Measurements from ENCODE around the gene MNX1.

The MNX1 gene

DNA sequence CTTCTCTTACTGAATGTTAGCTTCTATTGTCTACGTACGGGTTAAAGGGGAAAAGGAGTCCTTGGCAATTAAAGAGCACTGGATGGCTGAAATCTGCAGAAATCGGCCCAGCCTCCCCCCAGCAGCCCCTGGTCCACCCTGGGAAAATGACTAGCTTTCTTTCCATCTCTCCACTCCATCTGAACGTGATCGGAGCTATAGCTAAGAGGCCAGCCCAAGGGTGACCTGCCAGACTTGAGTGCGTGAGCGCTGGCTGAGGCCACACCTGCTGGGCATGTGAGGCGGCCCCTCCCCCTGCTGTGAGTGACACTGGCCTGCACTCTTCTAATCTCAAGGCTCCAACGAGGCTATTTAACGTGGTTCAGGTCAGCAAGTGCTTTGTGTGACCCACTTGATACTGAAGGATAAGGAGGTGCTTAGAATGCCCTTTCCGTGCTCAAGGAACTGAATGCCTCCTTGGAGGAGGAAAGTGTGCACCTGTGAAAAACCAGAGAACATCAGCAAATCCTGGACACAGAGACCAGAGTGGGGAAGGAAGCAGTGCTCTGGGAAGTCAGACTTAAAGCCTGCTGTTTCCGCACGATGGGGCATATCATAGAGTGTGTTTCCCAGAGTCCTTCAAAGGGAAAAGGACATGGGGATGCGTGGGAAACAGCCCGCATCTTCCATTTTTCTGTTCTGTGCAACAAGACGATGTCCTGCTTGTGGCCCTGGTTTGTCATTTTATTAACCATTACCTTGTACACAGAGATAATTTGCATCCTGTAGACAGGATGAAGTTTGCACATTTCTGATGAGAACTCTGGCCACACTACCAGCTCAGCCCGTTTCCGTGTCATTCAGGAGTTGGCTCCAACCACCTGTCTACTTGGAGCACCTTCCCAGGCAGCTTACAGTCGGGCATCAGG, 12.5 kb upstream of the MNX1 start:
- no peak overlapping the region for H3K27ac Mint-ChIP-seq
- H3K4me3 Mint-ChIP-seq, result no peak overlapping the region
- H3K36me3 Mint-ChIP-seq (ENCODE audit: low read depth), result no peaks in the 10 kb centered on the region
- peaks cover 5% of the 10 kb centered on the region for H3K4me1 Mint-ChIP-seq (ENCODE audit: low read depth)
- peaks cover 87% of the 10 kb centered on the region for H3K27me3 Mint-ChIP-seq
- H3K9me3 Mint-ChIP-seq, result no peaks in the 10 kb centered on the region
- intact Hi-C loops (cut with micrococcal nuclease), result no loop called here

DNA sequence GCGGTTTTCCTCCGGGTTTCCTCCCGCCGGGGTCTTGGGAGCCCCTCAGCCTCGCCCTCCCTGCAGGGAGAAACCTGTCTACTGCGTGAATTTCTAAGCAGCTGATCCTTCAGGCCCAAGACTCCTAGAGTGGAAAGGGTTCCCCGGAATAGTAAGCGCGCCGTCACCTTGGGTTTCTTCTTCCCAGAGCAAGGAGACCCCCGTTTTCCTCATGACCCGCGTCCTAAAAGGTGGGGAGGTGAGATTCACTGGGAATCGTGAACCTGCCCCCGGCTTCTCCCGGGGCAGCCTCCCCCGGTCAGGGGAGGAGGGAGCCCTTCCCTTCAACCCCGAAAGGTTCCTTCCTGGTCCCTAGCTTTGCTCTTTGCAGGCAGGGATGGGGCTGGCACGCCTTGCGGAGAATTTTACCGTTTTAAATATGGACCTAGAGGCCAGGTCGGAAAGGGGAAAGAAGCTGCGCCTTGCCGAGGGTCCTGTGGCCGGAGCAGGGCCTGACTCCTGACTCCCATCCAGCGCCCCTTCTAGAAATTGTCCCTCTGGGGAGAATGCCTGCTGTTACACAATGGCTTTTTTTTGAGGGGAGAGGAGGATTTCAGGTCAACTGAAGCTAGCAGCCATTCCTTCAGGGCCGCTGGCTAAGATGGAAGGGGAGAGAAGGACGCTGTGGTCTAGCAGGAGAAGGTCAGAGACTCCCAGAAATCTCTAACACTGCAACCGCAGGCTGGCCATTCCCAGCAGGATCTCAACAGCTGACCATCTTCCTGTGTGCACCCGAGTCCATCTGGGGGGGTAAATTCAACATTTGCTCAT, 11.6 kb upstream of the MNX1 start:
- no peaks in the 10 kb centered on the region for H3K36me3 Mint-ChIP-seq (ENCODE audit: low read depth)
- no peak overlapping the region for H3K27ac Mint-ChIP-seq
- peaks cover 5% of the 10 kb centered on the region for H3K4me1 Mint-ChIP-seq (ENCODE audit: low read depth)
- no peak overlapping the region for H3K4me3 Mint-ChIP-seq
- intact Hi-C loops (cut with micrococcal nuclease), result no loop called here
- H3K9me3 Mint-ChIP-seq, result no peaks in the 10 kb centered on the region
- peaks cover 90% of the 10 kb centered on the region for H3K27me3 Mint-ChIP-seq

DNA sequence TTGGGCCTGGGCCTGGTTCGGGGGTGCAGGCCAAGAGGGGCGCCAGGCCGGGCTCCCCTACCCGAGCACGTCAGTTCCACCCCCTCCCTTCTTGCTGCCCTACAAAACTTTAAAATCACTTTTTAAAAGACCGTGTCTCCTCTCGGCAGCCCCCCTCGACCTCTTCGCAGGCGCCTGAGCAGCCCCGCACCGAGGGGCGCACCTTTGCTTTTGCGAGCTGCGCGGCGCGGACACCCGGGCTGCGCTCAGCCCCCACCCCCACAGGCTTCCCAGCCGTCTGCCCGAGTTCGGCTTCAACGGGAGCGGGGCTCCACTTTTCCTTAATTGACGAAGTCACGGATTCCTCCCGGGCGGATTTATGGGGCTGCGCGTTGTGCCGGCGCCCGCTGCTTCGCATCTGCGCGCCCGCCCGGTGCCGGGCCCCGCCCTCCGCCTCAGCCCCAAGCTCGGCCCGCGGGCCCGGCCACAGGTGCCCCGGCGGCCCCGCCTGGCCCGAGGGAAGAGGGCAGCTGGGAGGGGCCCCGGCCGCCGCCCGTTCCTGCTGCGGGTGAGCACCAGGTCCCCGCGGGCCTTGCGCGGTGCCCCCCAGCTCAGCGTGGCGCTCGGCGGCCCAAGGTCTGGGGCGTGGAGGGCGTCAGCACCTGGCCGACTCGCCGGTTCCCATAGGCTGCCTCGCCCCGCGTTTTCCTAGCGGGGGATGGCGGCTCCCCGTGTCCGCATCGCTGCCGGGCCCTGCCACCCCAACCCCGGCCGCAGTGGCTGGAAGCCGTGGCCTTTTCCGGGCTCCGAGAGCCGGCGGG, 10.8 kb upstream of the MNX1 start:
- Mint-ChIP-seq H3K36me3 (ENCODE audit: low read depth) (no peaks in the 10 kb centered on the region), H3K4me3 (no peak overlapping the region), H3K27ac (no peak overlapping the region), H3K9me3 (no peaks in the 10 kb centered on the region), H3K4me1 (ENCODE audit: low read depth) (peaks cover 5% of the 10 kb centered on the region), H3K27me3 (peaks cover 90% of the 10 kb centered on the region)
- intact Hi-C loops (cut with micrococcal nuclease), result no loop called here

DNA sequence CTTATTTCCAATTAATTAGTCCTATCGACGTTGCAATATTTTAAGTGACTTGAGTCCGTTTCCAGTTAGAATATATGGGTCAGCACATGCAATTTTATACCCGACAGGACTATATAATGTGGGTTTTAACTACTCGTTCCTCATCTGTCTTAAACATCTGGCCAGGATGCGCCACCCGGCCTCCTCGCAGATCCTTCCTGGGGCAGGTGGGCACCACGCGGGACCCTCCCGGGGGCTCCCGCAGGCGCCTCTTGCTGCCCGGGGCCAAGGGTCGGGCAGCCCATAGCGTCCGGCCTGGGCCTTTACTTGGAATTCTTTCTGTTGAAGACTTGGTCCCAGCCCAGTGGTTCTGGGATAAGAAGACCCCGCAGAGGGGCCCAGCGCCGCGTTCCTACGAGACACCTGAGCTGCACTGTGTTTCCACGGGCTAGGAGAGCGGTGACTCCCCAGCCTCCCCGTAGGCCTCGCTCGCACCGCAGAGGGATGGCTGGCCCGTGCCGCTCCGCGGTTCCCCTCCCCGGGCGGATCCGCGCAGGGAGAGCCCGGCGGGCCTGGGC, 10.1 kb upstream of the MNX1 start:
- no peak overlapping the region for H3K4me3 Mint-ChIP-seq
- intact Hi-C loops (cut with micrococcal nuclease), result no loop called here

DNA sequence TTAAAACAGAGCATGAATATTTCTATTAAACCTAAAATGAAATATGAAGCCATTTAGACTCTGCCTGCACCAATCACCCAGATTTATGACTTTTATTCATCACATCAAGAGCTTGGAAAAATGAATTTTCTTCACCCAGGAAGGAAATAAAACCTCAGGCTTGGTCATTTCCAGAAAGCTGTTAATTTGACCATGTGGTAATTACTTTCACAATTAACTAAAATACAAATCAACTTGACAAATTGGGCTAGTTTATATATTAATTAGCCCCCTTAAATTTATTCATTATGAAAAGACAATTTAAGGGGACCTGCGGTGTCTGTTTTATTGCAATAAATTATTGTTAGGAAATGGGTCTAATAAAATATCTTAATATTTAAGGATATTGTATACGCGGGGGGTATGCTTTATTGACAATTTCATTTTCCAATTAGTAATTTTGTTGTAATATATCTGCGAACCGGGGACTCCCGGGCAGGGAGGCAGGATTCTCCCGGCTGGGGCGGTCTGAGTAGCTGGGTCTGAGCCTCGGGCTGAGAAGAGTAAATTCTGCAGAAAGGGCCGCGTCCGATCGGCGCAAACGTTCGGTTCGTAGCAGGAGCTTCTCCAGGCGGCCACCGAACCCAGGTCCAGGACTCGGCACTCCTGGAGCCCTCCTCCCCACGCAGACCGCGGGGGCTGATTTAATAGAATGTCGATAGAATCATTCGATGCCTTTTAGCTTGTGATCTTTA, 9.4 kb upstream of the MNX1 start:
- Mint-ChIP-seq H3K27ac (no peak overlapping the region), H3K9me3 (no peaks in the 10 kb centered on the region), H3K36me3 (ENCODE audit: low read depth) (no peaks in the 10 kb centered on the region), H3K4me3 (no peak overlapping the region), H3K4me1 (ENCODE audit: low read depth) (peaks cover 5% of the 10 kb centered on the region), H3K27me3 (peaks cover 93% of the 10 kb centered on the region)
- intact Hi-C loops (cut with micrococcal nuclease), result no loop called here

More for the DNA sequence above, 10.1 kb upstream of the MNX1 start:
- peaks cover 93% of the 10 kb centered on the region for H3K27me3 Mint-ChIP-seq
- peaks cover 5% of the 10 kb centered on the region for H3K4me1 Mint-ChIP-seq (ENCODE audit: low read depth)
- no peaks in the 10 kb centered on the region for H3K9me3 Mint-ChIP-seq
- no peak overlapping the region for H3K27ac Mint-ChIP-seq
- no peaks in the 10 kb centered on the region for H3K36me3 Mint-ChIP-seq (ENCODE audit: low read depth)

DNA sequence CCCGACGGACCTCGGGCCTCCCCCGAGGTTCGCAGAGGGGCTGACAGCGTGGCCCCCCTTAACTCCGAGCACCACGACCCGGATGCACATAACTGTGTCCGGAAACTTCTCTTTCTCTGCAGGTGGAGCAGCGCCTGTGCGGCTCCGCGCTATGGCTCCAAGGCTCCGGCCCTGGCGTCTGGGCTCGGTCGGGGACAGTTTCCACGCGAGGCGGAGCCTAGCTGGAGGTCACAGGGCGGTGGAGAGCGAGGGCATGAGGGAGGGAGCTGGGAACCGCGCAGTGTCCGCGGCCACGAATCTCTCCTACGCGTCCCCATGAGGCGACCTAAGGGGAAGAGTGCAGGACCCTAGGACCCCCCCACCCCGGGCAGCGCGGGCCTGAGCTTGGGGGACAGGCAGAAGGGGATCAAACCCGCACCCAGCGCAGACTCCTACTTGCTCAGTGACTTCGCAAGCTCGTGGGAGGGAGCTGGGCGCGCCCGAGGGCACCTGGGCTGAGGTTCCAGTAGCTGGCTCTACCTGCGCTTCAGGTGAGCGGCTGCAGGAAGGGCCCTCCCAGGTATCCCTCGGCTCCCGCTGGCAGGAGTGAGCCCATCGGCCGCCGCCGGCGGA, 8.6 kb upstream of the MNX1 start:
- H3K27ac Mint-ChIP-seq, result no peak overlapping the region
- H3K4me3 Mint-ChIP-seq, result no peak overlapping the region
- H3K9me3 Mint-ChIP-seq, result no peaks in the 10 kb centered on the region
- peaks cover 93% of the 10 kb centered on the region for H3K27me3 Mint-ChIP-seq
- no peaks in the 10 kb centered on the region for H3K36me3 Mint-ChIP-seq (ENCODE audit: low read depth)
- intact Hi-C loops (cut with micrococcal nuclease), result no loop called here
- H3K4me1 Mint-ChIP-seq (ENCODE audit: low read depth), result peaks cover 5% of the 10 kb centered on the region

DNA sequence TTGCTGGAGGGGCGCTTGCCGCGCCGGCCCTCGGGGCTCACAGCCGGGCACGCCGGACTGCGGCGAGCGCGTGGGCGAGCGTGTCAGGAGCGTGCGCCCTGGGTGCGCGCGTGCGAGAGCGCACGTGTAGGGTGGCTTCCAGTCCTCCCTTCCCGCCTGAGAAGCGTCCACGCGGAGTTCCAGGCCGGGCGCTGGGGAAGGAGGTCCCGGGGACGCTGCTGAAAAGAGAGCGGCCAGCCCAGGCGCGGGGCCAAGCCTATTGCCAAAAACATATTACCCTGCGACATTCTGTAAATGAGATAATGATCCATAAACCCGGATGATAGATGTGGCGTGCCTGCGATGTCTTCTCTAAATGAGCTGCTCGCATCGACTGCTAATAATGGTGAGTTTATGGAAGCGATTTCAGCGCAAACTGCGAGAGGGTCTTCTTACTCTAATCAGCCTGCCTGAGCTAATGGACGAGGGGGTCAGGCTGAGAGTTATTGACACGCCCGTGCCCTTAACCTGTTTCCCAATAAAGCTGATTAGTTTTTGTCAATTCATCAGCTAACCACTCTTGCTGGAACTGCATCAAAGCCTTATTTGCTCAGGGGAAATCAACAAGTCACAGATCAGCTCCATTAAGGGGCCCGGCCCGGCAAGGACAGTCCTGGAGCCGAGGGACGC, 8.0 kb upstream of the MNX1 start:
- intact Hi-C loops (cut with micrococcal nuclease), result no loop called here
- no peak overlapping the region for H3K4me3 Mint-ChIP-seq
- peaks cover 5% of the 10 kb centered on the region for H3K4me1 Mint-ChIP-seq (ENCODE audit: low read depth)
- peaks cover 95% of the 10 kb centered on the region for H3K27me3 Mint-ChIP-seq
- no peaks in the 10 kb centered on the region for H3K36me3 Mint-ChIP-seq (ENCODE audit: low read depth)
- H3K27ac Mint-ChIP-seq, result no peak overlapping the region
- H3K9me3 Mint-ChIP-seq, result no peaks in the 10 kb centered on the region

DNA sequence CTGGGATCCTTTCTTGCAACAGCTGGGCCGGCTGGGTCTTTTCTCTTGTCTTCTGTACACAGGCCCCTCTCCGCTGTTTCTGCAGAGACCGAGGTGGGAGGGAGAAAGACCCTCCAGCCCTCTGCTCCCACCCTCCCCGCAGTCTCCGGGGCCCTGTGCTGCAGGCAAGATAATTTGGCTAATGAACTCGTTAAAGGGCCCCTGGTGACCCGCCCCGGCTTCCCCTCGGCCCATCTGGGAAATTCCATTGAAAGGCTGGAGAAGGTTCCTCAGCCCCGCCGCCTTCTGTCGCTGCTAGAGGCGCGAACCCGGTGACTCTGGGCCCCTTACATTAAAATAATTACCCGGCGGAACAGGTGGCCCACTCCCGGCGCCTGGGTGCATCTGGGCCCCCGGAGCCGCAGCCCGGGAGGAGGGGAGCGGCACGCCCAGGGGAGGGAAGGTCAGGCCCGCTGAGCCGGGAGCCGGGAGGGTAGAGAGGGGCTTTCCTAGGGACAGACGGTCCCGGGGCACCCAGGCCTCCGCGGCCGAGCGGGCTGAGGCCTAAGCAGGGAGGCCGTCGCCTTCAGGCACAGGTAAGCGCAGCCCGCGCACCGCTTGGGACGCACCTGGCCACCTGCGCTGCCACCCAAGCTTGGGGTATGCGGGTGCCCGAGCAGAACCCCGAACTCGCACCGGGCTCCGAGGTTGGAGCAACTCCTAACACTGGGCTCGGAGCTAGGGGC, 7.3 kb upstream of the MNX1 start:
- no peaks in the 10 kb centered on the region for H3K9me3 Mint-ChIP-seq
- no peaks in the 10 kb centered on the region for H3K36me3 Mint-ChIP-seq (ENCODE audit: low read depth)
- H3K27me3 Mint-ChIP-seq, result peaks cover 95% of the 10 kb centered on the region
- peaks cover 5% of the 10 kb centered on the region for H3K4me1 Mint-ChIP-seq (ENCODE audit: low read depth)
- no peak overlapping the region for H3K4me3 Mint-ChIP-seq
- intact Hi-C loops (cut with micrococcal nuclease), result no loop called here
- no peak overlapping the region for H3K27ac Mint-ChIP-seq

DNA sequence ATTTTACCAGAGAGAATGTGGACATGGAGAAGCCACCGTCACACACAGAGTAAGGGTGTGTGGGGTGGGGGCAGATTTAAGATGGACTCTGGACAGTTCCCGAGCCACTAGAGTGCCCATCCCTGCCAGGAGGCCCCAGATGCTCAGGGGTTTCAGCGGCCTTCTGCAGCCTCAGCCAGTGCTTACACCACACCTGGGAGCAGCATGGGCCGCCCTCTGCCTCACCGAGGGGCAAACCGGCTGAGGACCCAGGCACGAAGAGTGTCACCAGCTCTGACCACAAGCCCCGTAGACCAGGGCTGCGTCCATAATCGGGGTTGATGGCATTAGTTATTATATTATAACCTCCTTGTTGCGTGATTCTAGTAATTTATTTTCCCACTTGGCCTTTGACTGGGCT, 6.7 kb upstream of the MNX1 start:
- Mint-ChIP-seq H3K4me1 (ENCODE audit: low read depth) (peaks cover 5% of the 10 kb centered on the region), H3K36me3 (ENCODE audit: low read depth) (no peaks in the 10 kb centered on the region)

DNA sequence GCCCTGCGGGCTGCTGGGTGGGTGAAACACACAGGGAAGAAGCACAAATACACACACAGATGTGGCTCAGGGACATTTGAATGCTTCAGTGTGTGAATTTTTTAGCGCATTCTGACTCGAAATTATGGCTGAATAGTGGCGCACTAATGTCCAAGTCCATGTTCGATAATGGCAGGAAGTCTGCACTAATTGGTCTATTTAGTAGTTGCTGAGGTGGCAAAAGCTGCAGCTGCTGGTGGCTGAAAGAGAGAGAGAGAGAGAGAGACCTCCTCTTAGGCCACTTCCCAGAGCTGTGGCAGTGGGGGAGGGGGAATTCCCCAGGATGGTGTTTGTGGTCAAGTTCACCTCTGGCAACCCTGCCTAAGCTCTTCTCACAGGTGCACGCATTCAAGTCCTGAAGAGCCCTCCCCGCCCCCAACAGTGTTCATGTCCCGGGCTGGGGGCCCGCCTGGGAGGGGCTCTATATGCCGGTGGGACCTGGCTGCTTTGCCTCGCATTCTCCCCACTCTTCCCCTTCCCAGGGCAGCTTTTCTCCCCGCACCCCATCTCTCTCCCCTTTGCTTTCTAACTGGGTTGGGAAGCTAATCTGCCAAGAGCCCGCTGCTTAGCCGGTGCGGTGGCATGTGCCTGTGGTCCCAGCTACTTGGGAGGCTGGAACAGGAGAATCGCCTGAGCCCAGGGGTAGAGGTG, 6.0 kb upstream of the MNX1 start:
- peaks cover 5% of the 10 kb centered on the region for H3K4me1 Mint-ChIP-seq (ENCODE audit: low read depth)
- intact Hi-C loops (cut with micrococcal nuclease), result no loop called here

More for the DNA sequence above, 6.7 kb upstream of the MNX1 start:
- intact Hi-C loops (cut with micrococcal nuclease), result no loop called here
- Mint-ChIP-seq H3K9me3 (no peaks in the 10 kb centered on the region), H3K27ac (no peak overlapping the region), H3K27me3 (peaks cover 95% of the 10 kb centered on the region), H3K4me3 (no peak overlapping the region)

DNA sequence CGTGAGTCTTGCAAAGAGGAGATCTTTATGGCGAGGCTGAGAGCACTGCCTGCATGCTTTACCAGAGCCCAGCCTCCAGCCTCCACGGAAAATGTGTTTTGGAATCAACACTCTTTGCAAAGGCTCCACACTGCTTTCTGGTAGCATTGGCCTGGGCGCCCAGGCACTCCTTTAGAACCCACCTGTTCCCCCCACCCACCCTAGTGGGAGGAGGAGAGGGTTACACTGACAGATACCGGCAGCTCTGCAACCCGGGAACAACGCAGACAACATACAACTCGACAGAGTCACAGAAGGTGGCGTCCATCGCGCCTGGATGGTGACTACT, 5.5 kb upstream of the MNX1 start:
- intact Hi-C loops (cut with micrococcal nuclease), result no loop called here
- H3K36me3 Mint-ChIP-seq (ENCODE audit: low read depth), result no peaks in the 10 kb centered on the region
- H3K27ac Mint-ChIP-seq, result no peak overlapping the region
- peaks cover 97% of the 10 kb centered on the region for H3K27me3 Mint-ChIP-seq
- no peaks in the 10 kb centered on the region for H3K9me3 Mint-ChIP-seq
- no peak overlapping the region for H3K4me3 Mint-ChIP-seq
- H3K4me1 Mint-ChIP-seq (ENCODE audit: low read depth), result peaks cover 5% of the 10 kb centered on the region

More for the DNA sequence above, 6.0 kb upstream of the MNX1 start:
- Mint-ChIP-seq H3K9me3 (no peaks in the 10 kb centered on the region), H3K4me3 (no peak overlapping the region), H3K27me3 (peaks cover 95% of the 10 kb centered on the region), H3K36me3 (ENCODE audit: low read depth) (no peaks in the 10 kb centered on the region), H3K27ac (no peak overlapping the region)
